ENCODE data around the gene MAPKAP1.

MAPKAP1 gene

DNA sequence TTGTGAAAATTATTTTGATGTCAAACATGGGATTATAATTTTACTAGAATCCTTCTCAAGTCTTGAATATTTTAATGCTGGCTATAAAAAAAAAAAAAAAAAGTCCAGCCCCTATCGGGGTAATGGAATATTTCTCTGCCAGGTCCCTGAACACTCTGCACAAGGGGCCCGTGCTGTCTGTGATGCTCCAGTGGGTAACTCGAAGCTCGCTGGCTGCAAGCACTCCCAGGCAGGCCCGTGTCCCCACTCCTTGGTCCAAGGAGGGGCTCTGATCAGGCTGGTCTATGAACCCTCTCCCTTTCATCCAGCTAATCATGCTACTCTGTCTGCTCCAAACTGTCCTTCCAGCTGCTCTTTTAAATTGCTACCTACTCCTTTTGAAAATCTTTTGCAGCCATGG lies 264.6 kb downstream of the MAPKAP1 start:
- no CpG with 5 or more reads among the region's 5 CpGs for WGBS (ENCODE audit: extremely low coverage, insufficient coverage, low lambda C conversion rate)
- no peaks in the 10 kb centered on the region for H3K36me3 ChIP-seq (ENCODE audit: control insufficient read depth, insufficient read depth, low read length)
- no peak for DNase-seq

DNA sequence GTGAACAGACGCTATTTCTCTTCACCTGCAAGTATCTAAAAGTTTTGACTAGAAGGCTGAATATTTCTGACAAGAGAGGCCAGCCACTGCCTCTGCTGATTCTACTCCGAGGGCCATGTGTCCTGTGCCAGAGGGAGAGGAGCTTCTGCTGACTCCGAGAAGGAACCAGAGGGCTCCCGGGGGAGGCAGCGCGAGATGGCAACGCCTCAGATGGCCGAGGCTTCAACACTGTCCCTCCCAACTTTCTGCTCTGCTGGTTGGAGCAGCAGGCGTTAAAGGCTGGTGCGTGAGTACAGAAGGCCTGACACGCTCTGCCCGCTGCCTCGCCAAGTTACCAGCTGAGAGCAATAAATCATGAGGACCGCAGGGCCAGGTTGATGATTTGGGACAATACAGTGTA lies 266.6 kb downstream of the MAPKAP1 start:
- Histone ChIP-seq H3K56ac (ENCODE audit: low read length) (no peak overlapping the region), H2BK5ac (ENCODE audit: low read length) (no peak overlapping the region), H3K4ac (ENCODE audit: low read depth, low read length) (no peak overlapping the region), H2BK120ac (ENCODE audit: low read depth, low read length) (no peak overlapping the region), H3K18ac (ENCODE audit: low read length) (no peak overlapping the region), H3K9ac (ENCODE audit: low read length) (no peak overlapping the region), H3K4me1 (ENCODE audit: control insufficient read depth, low read depth, low read length) (no peaks in the 10 kb centered on the region), H3K4me3 (ENCODE audit: low read length) (no peak overlapping the region), H3K36me3 (ENCODE audit: control insufficient read depth, insufficient read depth, low read length) (no peaks in the 10 kb centered on the region), H2AK5ac (ENCODE audit: low read length) (no peak overlapping the region), H4K8ac (ENCODE audit: low read depth, low read length) (no peak overlapping the region), H3K23ac (ENCODE audit: low read length) (no peak overlapping the region), H3K27me3 (ENCODE audit: insufficient read depth, low read length, poor library complexity) (no peaks in the 10 kb centered on the region), H3K79me1 (ENCODE audit: low read length) (no peaks in the 10 kb centered on the region), H3K4me2 (ENCODE audit: low read length) (no peak overlapping the region), H2BK15ac (replicated peaks; ENCODE audit: low read depth) (no peak overlapping the region), H4K5ac (ENCODE audit: low read length) (no peak overlapping the region), H3K27ac (ENCODE audit: low read depth, low read length) (no peak overlapping the region), H3K79me2 (ENCODE audit: control insufficient read depth, insufficient read depth, low read length) (no peaks in the 10 kb centered on the region)
- no CpG with 5 or more reads among the region's 14 CpGs for WGBS (ENCODE audit: extremely low coverage, insufficient coverage, low lambda C conversion rate)
- no peak for DNase-seq

More for the DNA sequence above, 264.6 kb downstream of the MAPKAP1 start:
- no peak overlapping the region for H3K4ac ChIP-seq (ENCODE audit: low read depth, low read length)
- H3K27me3 ChIP-seq (ENCODE audit: insufficient read depth, low read length, poor library complexity): no peaks in the 10 kb centered on the region
- no peak overlapping the region for H3K56ac ChIP-seq (ENCODE audit: low read length)
- H4K5ac ChIP-seq (ENCODE audit: low read length): no peak overlapping the region
- H2BK5ac ChIP-seq (ENCODE audit: low read length): no peak overlapping the region
- H3K9ac ChIP-seq (ENCODE audit: low read length): no peak overlapping the region
- no peak overlapping the region for H2AK5ac ChIP-seq (ENCODE audit: low read length)
- H3K4me3 ChIP-seq (ENCODE audit: low read length): no peak overlapping the region
- H2BK15ac ChIP-seq (replicated peaks; ENCODE audit: low read depth): no peak overlapping the region
- H3K79me2 ChIP-seq (ENCODE audit: control insufficient read depth, insufficient read depth, low read length): no peaks in the 10 kb centered on the region
- no peak overlapping the region for H3K23ac ChIP-seq (ENCODE audit: low read length)
- H3K4me1 ChIP-seq (ENCODE audit: control insufficient read depth, low read depth, low read length): no peaks in the 10 kb centered on the region
- no peak overlapping the region for H4K8ac ChIP-seq (ENCODE audit: low read depth, low read length)
- H3K79me1 ChIP-seq (ENCODE audit: low read length): no peaks in the 10 kb centered on the region
- no peak overlapping the region for H2BK120ac ChIP-seq (ENCODE audit: low read depth, low read length)
- H3K4me2 ChIP-seq (ENCODE audit: low read length): no peak overlapping the region
- H3K18ac ChIP-seq (ENCODE audit: low read length): no peak overlapping the region
- H3K27ac ChIP-seq (ENCODE audit: low read depth, low read length): no peak overlapping the region

DNA sequence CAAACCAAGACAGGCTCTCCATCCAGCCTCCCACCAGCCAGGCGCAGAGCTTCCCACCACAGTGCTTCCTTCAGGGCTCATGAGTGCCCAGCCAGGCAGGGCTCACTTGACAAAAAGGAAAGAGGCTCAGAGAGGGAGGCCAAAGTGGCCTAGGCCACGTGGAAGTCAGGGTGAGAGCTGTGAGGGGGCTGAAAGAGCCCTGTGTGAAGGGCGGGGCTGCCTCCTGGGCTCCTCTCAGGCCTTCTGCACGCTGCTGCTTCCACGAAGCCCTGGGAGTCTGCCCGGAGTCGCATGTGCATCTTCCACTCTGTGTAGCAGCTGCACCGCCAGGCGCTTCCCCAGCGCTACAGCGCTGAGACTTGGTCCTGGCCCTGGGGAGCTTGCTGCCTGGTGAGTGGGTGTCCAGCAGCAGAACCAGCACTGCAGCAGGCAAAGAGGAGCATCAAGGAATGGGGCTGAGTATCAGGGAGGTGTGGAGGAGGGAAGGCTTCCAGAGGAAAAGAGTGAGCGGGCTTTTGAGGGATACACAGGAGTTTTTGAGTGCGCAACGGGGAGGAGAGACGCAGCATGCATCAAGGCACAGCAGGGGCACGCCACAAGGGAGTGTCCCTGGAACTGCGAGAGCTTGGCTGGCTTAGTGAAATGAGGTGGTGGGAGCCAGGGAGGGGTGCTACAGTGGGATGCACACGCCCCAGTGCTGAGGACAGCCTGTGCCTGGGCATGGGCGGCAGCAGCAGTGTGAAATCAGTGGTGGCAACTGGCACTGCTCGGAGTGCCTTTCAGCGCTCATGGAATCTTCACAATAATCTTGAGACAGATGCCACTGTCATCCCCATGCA lies 267.4 kb downstream of the MAPKAP1 start:
- no peak for DNase-seq
- no peak overlapping the region for H3K4ac ChIP-seq (ENCODE audit: low read depth, low read length)
- H3K27me3 ChIP-seq (ENCODE audit: insufficient read depth, low read length, poor library complexity): no peaks in the 10 kb centered on the region
- H3K56ac ChIP-seq (ENCODE audit: low read length): no peak overlapping the region
- no peaks in the 10 kb centered on the region for H3K36me3 ChIP-seq (ENCODE audit: control insufficient read depth, insufficient read depth, low read length)
- H3K4me2 ChIP-seq (ENCODE audit: low read length): no peak overlapping the region
- H4K5ac ChIP-seq (ENCODE audit: low read length): no peak overlapping the region
- no CpG with 5 or more reads among the region's 21 CpGs for WGBS (ENCODE audit: extremely low coverage, insufficient coverage, low lambda C conversion rate)
- no peaks in the 10 kb centered on the region for H3K79me1 ChIP-seq (ENCODE audit: low read length)
- H3K79me2 ChIP-seq (ENCODE audit: control insufficient read depth, insufficient read depth, low read length): no peaks in the 10 kb centered on the region
- no peak overlapping the region for H3K4me3 ChIP-seq (ENCODE audit: low read length)
- no peak overlapping the region for H3K23ac ChIP-seq (ENCODE audit: low read length)
- no peaks in the 10 kb centered on the region for H3K4me1 ChIP-seq (ENCODE audit: control insufficient read depth, low read depth, low read length)
- H2BK15ac ChIP-seq (replicated peaks; ENCODE audit: low read depth): no peak overlapping the region
- no peak overlapping the region for H3K9ac ChIP-seq (ENCODE audit: low read length)
- no peak overlapping the region for H2AK5ac ChIP-seq (ENCODE audit: low read length)
- H3K27ac ChIP-seq (ENCODE audit: low read depth, low read length): no peak overlapping the region
- no peak overlapping the region for H2BK5ac ChIP-seq (ENCODE audit: low read length)
- H2BK120ac ChIP-seq (ENCODE audit: low read depth, low read length): no peak overlapping the region
- no peak overlapping the region for H3K18ac ChIP-seq (ENCODE audit: low read length)
- no peak overlapping the region for H4K8ac ChIP-seq (ENCODE audit: low read depth, low read length)

DNA sequence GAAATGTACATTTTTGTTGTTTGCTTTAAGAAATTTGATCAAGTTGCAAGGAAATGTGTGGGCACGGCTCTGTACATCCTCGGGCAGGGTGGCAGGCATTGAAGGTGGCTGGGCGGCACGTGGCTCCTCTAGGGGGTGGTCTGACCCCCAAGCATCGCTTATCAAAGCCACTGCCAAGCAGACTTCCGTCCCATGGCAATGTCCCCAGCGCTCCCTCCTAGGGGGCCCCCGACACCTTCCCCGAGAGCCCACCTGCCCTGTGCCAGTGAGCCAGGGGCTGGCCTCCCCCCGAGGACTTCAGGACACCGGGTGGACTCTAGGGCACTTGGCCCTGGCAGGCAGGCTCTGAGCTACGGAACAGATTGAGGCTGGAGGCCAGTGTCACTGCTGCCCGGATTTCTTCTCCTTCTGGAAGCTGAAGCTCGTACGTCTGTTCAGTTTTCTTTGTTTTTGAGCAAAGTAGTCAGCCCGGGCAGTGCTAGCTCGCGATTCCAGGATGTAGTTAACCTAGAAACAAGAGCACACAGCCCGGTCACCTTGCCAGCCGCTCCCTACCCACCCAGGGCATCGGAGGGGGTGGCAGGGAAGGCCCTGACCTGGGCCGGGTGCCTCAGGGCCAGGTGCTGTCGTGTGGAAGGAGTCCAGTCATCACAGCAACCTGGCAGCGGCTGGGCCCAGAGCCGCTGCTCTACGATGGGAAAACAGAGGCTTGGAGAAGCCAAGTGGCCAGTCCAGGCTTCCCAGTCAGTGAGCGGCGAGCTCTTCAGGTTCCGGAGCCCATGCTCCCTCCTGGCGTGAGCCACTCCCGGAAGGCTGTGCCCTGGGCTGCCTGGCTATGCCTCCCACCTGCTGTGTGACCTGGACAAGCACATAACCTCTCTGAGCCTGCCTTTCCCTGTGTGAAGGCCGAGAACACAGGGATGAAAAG lies 268.2 kb downstream of the MAPKAP1 start:
- no peak overlapping the region for H3K56ac ChIP-seq (ENCODE audit: low read length)
- no peak overlapping the region for H3K4me3 ChIP-seq (ENCODE audit: low read length)
- H3K4me1 ChIP-seq (ENCODE audit: control insufficient read depth, low read depth, low read length): no peaks in the 10 kb centered on the region
- H2BK120ac ChIP-seq (ENCODE audit: low read depth, low read length): no peak overlapping the region
- no peak overlapping the region for H3K18ac ChIP-seq (ENCODE audit: low read length)
- H3K23ac ChIP-seq (ENCODE audit: low read length): no peak overlapping the region
- H3K27me3 ChIP-seq (ENCODE audit: insufficient read depth, low read length, poor library complexity): no peaks in the 10 kb centered on the region
- no peaks in the 10 kb centered on the region for H3K79me2 ChIP-seq (ENCODE audit: control insufficient read depth, insufficient read depth, low read length)
- no peak overlapping the region for H3K4ac ChIP-seq (ENCODE audit: low read depth, low read length)
- H2AK5ac ChIP-seq (ENCODE audit: low read length): no peak overlapping the region
- H3K79me1 ChIP-seq (ENCODE audit: low read length): no peaks in the 10 kb centered on the region
- no peak overlapping the region for H3K4me2 ChIP-seq (ENCODE audit: low read length)
- no peaks in the 10 kb centered on the region for H3K36me3 ChIP-seq (ENCODE audit: control insufficient read depth, insufficient read depth, low read length)
- H3K27ac ChIP-seq (ENCODE audit: low read depth, low read length): no peak overlapping the region
- no peak for DNase-seq
- no peak overlapping the region for H4K5ac ChIP-seq (ENCODE audit: low read length)
- H2BK15ac ChIP-seq (replicated peaks; ENCODE audit: low read depth): no peak overlapping the region
- no peak overlapping the region for H2BK5ac ChIP-seq (ENCODE audit: low read length)
- no peak overlapping the region for H3K9ac ChIP-seq (ENCODE audit: low read length)
- H4K8ac ChIP-seq (ENCODE audit: low read depth, low read length): no peak overlapping the region
- no CpG with 5 or more reads among the region's 32 CpGs for WGBS (ENCODE audit: extremely low coverage, insufficient coverage, low lambda C conversion rate)

DNA sequence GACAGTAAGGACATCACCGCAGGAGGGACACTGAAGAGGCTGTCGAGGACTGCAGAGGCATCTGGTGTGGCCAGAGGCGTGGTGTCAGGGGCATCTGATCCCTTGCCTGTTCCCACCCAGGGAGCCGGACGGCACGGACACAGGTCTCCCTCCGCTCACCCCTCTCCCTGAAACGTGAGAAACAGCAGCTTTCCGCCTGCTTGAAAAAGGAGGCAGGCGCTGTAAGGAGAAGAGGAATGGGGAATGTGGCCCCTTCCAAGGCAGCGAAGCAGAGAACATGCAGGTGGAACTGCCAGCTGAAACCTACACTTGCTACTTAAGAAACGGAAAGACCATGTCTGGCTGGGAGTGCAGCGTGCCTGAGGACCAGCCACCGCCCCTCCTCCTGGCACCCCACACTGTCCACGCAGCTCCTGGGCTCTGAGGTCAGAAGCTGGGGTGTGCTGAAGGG lies 269.2 kb downstream of the MAPKAP1 start:
- Histone ChIP-seq H2AK5ac (ENCODE audit: low read length) (no peak overlapping the region), H3K79me2 (ENCODE audit: control insufficient read depth, insufficient read depth, low read length) (no peaks in the 10 kb centered on the region), H3K4me2 (ENCODE audit: low read length) (no peak overlapping the region), H3K79me1 (ENCODE audit: low read length) (no peaks in the 10 kb centered on the region), H4K8ac (ENCODE audit: low read depth, low read length) (no peak overlapping the region), H3K4me3 (ENCODE audit: low read length) (no peak overlapping the region), H2BK120ac (ENCODE audit: low read depth, low read length) (no peak overlapping the region), H4K5ac (ENCODE audit: low read length) (no peak overlapping the region), H2BK15ac (replicated peaks; ENCODE audit: low read depth) (no peak overlapping the region), H3K27me3 (ENCODE audit: insufficient read depth, low read length, poor library complexity) (no peaks in the 10 kb centered on the region), H3K9ac (ENCODE audit: low read length) (no peak overlapping the region), H3K18ac (ENCODE audit: low read length) (no peak overlapping the region), H3K56ac (ENCODE audit: low read length) (no peak overlapping the region), H3K4ac (ENCODE audit: low read depth, low read length) (no peak overlapping the region), H3K36me3 (ENCODE audit: control insufficient read depth, insufficient read depth, low read length) (no peaks in the 10 kb centered on the region), H3K27ac (ENCODE audit: low read depth, low read length) (no peak overlapping the region), H2BK5ac (ENCODE audit: low read length) (no peak overlapping the region), H3K4me1 (ENCODE audit: control insufficient read depth, low read depth, low read length) (no peaks in the 10 kb centered on the region), H3K23ac (ENCODE audit: low read length) (no peak overlapping the region)
- no peak for DNase-seq
- WGBS (ENCODE audit: extremely low coverage, insufficient coverage, low lambda C conversion rate): no CpG with 5 or more reads among the region's 15 CpGs
